Right forelimb (tissue), 1 donor: ENCODE data around the gene ITGB7.
"Not testable (repeated sequence)": the region's sequence is repeated elsewhere in the genome, so short reads cannot be mapped to it uniquely, and the experiment has no call there.

Source experiments
- DNase-seq: peaks from one replicate; pipeline ENCODE4 v3.0.0-alpha.2; 2018

Gene ITGB7

DNA sequence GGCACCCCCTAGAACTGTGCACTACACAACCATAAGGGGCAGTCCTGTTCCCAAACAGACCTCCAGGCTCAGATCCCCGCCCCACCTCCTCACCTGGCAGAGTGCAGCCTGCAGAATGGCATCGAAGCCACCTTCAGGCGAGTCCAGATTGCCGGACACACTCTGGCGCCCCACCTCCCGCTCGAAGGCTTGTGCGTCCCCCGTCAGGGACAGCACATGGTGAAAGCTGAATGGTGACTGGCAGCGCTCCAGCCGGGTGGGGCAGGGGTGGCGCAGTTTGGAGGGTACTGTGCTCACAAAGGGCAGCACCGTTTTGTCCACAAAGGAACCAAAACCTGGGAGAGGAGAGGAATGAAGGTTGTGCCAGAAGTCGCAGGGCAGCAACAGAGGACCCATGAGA lies 10.6 kb downstream of the ITGB7 start:
- DNase-seq, result no peak

- no peak for DNase-seq
These were observed 11.3 kb downstream of the ITGB7 start for GRCh38 chr12:53195516-53196420.

- no peak for DNase-seq
These were observed 12.1 kb downstream of the ITGB7 start for GRCh38 chr12:53194973-53195372.

DNA sequence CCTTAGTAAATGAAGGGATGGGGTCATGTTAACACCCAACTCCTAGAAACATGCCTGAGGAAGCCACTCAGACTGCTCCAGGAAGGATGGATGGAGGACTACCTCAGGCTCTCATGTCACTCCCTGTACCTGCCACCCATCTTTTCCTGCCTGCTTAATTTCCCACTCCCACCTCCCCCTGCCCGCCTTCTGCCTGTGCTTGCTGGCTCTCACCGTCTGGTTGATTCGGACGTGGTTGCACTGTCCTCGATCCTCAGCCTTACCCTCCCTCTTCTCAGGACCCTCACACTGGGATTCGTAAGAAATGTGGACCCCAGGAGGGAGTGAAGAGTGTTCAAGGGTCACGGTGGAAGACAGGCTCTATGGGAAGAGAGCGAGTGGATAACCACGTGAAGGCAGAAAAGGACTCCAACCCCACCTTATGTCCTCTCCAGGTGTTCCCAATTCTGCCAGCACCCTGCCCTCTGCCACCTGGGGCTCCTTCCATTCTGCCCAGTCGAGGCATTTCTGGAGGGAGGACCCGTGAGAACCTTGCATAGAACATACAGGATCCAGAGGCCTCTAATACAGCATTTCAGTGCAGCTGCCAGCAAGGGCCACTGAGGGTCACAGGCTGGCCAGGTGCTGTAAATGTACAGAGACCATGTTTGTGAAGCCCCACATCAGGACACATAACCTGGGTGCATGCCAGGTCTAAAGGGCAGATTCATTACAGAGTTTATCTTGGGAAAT lies 12.9 kb downstream of the ITGB7 start:
- DNase-seq, result no peak

- DNase-seq, result no peak
These were observed 14.0 kb downstream of the ITGB7 start for GRCh38 chr12:53193040-53193439.

- DNase-seq, result no peak
These were observed 14.5 kb downstream of the ITGB7 start for GRCh38 chr12:53192531-53193021.

GRCh38 chr12:53191885-53192530 lies 15.0 kb downstream of the ITGB7 start:
- no peak for DNase-seq

GRCh38 chr12:53191096-53191884 lies 15.8 kb downstream of the ITGB7 start:
- no peak for DNase-seq

DNA sequence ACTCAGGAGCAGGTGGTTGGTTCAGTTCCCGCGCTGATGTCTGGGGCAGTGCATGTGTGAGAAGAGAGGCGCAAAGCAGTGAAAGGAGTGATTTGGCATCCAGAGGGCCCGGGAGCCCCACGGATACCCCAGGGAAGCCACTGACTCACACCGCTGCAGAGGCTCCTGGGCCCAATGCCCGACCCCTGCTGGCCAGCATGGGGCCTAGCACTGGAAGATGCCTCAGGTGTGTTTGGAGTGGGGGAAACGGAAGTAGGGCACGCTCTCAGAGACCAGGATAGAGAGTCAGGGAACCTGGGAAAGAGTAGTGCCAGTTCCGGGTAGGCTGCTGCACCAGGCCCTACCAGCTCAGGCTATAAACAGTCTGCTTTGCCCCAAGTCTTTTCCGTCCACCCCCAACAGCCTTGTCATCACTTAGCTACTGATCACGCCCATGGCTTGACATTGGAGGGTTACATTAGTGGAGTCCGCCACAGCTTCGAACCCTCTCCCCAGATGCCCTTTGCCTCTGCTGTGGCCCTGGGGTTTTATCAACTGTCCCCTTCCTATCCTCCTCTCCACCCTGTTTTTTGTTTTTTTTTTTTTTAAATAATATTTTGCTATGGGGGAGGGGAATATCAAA lies 16.8 kb downstream of the ITGB7 start:
- DNase-seq, result peak; percentile 63

GRCh38 chr12:53187145-53187899 lies 19.7 kb downstream of the ITGB7 start:
- no peak for DNase-seq

DNA sequence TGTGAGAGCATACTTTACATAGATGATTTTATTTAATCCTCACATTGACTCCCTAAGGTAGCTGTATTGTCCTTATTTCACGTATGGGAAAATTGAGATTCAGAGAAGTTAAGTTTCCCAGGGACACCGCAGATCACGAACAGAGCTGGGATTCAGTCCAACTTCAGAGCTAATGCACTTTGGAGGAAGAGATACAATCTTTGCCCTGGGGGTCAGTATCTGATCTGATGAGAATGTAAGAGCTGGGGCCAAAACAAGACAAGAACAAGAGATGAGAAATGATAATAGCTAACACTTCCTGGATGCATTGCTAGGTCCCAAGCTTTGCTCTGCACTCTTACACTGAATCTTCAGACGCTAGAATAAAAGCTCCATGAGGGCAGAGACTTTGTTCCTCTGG lies 20.3 kb downstream of the ITGB7 start:
- no peak for DNase-seq

DNA sequence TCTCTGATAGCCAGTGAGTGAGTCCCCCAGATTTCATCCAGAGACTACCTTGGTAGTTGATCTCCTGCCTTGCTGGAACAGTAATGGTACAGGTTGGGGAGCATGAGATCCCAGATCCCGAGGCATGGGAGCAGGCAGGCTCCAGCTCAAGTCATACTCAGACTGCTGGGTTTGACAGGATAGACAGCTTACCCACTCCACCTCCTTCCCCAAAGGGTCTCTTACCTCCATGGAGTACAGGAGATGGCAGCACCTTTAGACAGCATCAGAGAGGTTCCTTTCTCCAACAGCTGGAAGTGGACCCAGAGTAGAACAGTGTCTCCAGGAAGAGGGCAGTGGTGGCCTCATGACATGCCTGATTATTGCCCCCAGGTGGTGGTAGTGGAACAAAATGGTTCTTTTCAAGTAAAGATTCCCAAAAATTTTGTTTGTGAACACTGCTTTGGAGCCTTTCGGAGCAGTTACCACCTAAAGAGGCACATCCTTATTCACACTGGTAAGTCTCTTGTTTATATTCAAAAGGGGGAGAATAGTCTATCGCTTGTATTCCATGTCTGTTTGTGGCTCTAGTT lies 21.4 kb downstream of the ITGB7 start:
- DNase-seq, result no peak

- DNase-seq, result no peak
These were observed 22.2 kb downstream of the ITGB7 start for GRCh38 chr12:53184828-53185227.

DNA sequence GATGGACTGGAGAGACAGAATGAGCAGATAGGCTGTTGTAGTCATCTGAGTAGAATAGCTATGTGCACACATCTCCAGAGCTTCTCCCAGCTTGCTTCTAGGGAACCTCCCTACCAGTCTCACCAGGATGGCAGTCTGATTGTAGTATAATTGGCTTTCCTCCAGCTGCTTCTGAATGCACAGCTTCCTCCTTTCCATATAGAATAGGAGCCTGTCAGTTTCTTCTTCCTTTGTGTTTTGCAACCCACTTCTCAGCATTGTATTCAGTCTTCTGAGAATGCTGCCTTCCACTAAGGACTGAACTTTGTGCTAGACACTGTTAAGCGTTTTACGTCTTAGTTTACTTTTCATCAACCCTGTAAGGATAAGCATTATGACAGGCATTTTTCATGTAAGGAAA lies 24.1 kb downstream of the ITGB7 start:
- DNase-seq, result no peak

- no peak for DNase-seq
These were observed 25.1 kb downstream of the ITGB7 start for GRCh38 chr12:53181935-53182334.

GRCh38 chr12:53180931-53181645 lies 26.0 kb downstream of the ITGB7 start:
- DNase-seq, result peak; percentile 89

DNA sequence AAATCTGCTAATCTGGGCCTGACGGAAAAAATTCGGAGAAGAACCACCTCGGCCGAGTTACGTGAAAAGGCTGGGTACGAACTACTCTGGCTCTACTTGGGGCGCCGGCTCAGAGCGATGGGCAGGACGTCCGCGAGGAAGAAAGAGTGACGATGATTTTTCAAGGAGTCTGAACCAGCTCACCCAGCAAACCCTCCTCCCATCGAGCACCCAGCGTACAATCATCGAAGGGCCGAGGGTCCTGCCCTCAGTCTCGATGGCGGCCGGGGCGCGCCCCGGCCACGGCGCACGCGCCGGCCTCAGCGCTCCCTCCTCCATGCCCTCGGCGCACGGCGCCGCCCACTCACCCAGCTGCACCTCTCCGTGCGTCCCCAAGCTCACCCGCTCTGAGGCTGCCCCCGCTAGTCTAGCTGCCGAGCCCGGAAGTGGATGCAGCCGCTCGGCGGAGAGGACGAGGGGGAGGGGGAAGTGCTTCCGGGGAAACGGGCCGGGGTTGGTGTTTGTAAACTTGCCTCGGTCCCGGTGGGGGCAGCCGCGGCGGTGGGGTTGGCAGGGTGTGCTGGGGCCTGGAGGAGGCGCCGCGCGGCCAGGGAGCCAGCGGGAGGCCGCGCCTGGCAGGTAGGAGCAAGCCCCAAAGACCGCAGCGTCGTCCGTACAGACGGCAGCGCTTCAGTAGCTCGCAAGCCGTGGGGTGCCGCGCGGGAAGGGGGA lies 26.7 kb downstream of the ITGB7 start, which contains the start of the genes CSAD and ZNF740:
CSAD (minus strand) TSS at position 706 of the 711 bp plus-strand sequence. CDS start 7,455 bp downstream, outside the sequence.
ZNF740 (plus strand) TSS at position 503 of the 711 bp plus-strand sequence. CDS start 1,262 bp downstream, outside the sequence.
- DNase-seq, result peak; percentile 97

DNA sequence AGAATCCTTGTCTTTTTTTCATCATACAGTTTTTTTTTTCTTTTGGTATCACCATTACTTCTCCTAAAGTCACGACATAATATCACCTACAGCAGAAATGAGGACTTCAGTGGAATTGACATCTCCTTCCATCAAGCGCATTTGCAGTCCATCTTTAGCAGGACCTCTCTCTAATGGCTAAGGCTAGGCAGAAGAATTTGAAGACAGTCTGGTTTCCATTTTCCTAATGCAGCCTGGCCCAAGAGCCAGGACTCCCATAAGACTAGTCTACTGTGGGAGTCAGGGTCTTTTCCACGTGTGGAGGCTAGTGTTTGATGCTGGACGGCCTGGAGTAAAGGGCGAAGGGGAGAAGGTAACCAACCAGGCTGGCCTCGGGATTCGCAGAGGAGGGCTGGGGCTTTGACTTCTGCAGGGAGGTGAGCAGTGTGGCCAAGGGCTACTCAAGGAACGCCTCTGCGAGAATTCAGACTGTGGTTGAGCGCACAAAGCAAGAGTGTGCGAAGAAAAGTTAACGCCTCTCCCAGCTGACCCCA lies 27.3 kb downstream of the ITGB7 start:
- DNase-seq, result no peak

DNA sequence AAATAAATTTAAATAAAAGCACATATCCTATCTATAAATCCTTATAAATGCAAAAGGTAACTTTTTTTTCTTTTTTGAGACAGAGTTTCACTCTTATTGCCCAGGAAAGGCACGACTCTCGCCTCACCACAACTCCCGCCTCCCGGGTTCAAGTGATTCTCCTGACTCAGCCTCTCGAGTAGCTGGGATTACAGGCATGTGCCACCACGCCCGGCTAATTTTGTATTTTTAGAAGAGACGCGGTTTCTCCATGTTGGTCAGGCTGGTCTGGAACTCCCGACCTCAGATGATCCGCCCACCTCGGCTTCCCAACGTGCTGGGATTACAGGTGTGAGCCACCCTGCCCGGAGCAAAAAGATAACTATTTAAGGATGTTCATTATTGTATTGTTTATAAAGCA lies 28.2 kb downstream of the ITGB7 start:
- not testable (repeated sequence) for DNase-seq
